DND-41 (cell line): Measurements from ENCODE around the gene FAM9C.

Experiments used
- ATAC-seq: fragments of 200-7000 bp; cut with Tn5 transposase; 3 replicates; pipeline ENCODE4 v1.9.1; 2021; ENCODE audit warnings: low read depth; ENCODE audit not compliant: insufficient read depth
- DNase-seq: peaks from one replicate; pipeline ENCODE4 v3.0.0-alpha.2; 2020
- H2AFZ ChIP-seq: 2 replicates; pipeline ENCODE4 v1.6.0; 2012; ENCODE audit warnings: low read depth, low read length
- H3K27ac ChIP-seq: 2 replicates; pipeline ENCODE4 v1.5.1; 2012; ENCODE audit warnings: low read length, inconsistent platforms
- H3K27me3 ChIP-seq: fragments of 200-600 bp; sonication (generic); 2 replicates; pipeline ENCODE4 v1.6.0; 2012; ENCODE audit warnings: low read length, mild to moderate bottlenecking, inconsistent platforms; ENCODE audit not compliant: insufficient read depth, poor library complexity
- H3K36me3 ChIP-seq: 2 replicates; pipeline ENCODE4 v1.5.1; 2012; ENCODE audit warnings: low read length, inconsistent platforms; ENCODE audit not compliant: insufficient read depth
- H3K4me1 ChIP-seq: 2 replicates; pipeline ENCODE4 v1.5.1; 2012; ENCODE audit warnings: mild to moderate bottlenecking, low read length; ENCODE audit not compliant: insufficient read depth
- H3K4me2 ChIP-seq: 2 replicates; pipeline ENCODE4 v1.6.0; 2012; ENCODE audit warnings: mild to moderate bottlenecking, moderate library complexity, low read length, inconsistent platforms; ENCODE audit not compliant: insufficient read depth
- H3K4me3 ChIP-seq, 2 experiments: fragments of 200-600 bp in 1 of 2; shearing (Covaris generic) in 1 of 2; 2 replicates each; pipeline ENCODE4 v1.5.1; 2012 to 2016; ENCODE audit warnings: inconsistent platforms in 2 of 2, low read length in 2 of 2, mild to moderate bottlenecking in 2 of 2, low read depth in 1 of 2, moderate library complexity in 1 of 2
- H3K79me2 ChIP-seq: 2 replicates; pipeline ENCODE4 v1.6.0; 2012; ENCODE audit warnings: low read length, inconsistent platforms; ENCODE audit not compliant: insufficient read depth
- H3K9ac ChIP-seq: 2 replicates; pipeline ENCODE4 v1.6.0; 2012; ENCODE audit warnings: low read depth, mild to moderate bottlenecking, inconsistent platforms, low read length, moderate library complexity
- H3K9me3 ChIP-seq: 2 replicates; pipeline ENCODE4 v1.5.1; 2012; ENCODE audit warnings: low read length, moderate library complexity, mild to moderate bottlenecking, inconsistent platforms; ENCODE audit not compliant: insufficient read depth, severe bottlenecking
- H4K20me1 ChIP-seq: 2 replicates; pipeline ENCODE4 v1.6.0; 2012; ENCODE audit warnings: low read length; ENCODE audit not compliant: insufficient read depth
- EZH2 ChIP-seq: IDR thresholded peaks from 3 replicates; pipeline ENCODE4 v1.6.1; 2012; ENCODE audit warnings: borderline replicate concordance, low read depth, mild to moderate bottlenecking, moderate library complexity, low read length, inconsistent platforms; ENCODE audit not compliant: severe bottlenecking
- TF ChIP-seq, protein P1 (sequence below): IDR thresholded peaks from 2 replicates; pipeline ENCODE4 v1.5.1; 2012; ENCODE audit warnings: borderline replicate concordance, low read length, moderate library complexity, mild to moderate bottlenecking; ENCODE audit not compliant: poor library complexity, severe bottlenecking; ENCODE audit errors: extremely low read depth

The FAM9C gene

DNA sequence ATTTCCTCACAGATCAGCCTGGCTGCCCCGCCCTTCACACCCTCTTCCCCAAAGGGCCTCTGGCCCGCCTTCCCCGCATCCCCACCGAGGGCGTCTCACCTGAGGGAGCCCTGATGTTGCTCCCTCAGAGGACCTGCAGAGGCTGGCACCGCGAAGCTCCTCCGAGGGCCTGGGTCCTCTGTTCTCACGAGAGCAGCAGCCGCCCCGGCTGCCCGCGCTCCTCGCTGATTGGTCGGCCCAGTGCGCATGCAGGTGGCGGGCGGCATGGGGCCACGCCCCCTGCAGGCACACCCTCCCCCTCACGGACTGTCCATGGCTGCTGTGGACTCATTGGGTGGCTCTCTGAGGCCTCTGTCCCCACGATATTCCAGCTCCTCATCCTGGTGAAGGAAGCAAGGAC lies at the start of gene FAM9C:
Gene FAM9C, minus strand, starts transcription at position 180 of the 400 bp plus-strand sequence. CDS start 831 bp downstream, outside the sequence.
- H3K9ac ChIP-seq, result no peak within 1 kb of the TSS
- no peaks in the 10 kb centered on the region for H4K20me1 ChIP-seq
- H3K27me3 ChIP-seq, result no peaks in the 10 kb centered on the region
- no peak within 1 kb of the TSS for H3K27ac ChIP-seq
- H3K4me3 ChIP-seq, result no peak within 1 kb of the TSS
- no peak within 1 kb of the TSS for H2AFZ ChIP-seq
- no peak for DNase-seq
- no peaks in the 10 kb centered on the region for H3K79me2 ChIP-seq
- ATAC-seq, result no peak
- no peaks in the 10 kb centered on the region for H3K4me1 ChIP-seq
- H3K4me2 ChIP-seq, result no peak within 1 kb of the TSS
- TF ChIP-seq, protein P1, sequence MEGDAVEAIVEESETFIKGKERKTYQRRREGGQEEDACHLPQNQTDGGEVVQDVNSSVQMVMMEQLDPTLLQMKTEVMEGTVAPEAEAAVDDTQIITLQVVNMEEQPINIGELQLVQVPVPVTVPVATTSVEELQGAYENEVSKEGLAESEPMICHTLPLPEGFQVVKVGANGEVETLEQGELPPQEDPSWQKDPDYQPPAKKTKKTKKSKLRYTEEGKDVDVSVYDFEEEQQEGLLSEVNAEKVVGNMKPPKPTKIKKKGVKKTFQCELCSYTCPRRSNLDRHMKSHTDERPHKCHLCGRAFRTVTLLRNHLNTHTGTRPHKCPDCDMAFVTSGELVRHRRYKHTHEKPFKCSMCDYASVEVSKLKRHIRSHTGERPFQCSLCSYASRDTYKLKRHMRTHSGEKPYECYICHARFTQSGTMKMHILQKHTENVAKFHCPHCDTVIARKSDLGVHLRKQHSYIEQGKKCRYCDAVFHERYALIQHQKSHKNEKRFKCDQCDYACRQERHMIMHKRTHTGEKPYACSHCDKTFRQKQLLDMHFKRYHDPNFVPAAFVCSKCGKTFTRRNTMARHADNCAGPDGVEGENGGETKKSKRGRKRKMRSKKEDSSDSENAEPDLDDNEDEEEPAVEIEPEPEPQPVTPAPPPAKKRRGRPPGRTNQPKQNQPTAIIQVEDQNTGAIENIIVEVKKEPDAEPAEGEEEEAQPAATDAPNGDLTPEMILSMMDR, result no peak
- no peak for TF ChIP-seq EZH2
- no peaks in the 10 kb centered on the region for H3K36me3 ChIP-seq
- H3K9me3 ChIP-seq, result no peaks in the 10 kb centered on the region

DNA sequence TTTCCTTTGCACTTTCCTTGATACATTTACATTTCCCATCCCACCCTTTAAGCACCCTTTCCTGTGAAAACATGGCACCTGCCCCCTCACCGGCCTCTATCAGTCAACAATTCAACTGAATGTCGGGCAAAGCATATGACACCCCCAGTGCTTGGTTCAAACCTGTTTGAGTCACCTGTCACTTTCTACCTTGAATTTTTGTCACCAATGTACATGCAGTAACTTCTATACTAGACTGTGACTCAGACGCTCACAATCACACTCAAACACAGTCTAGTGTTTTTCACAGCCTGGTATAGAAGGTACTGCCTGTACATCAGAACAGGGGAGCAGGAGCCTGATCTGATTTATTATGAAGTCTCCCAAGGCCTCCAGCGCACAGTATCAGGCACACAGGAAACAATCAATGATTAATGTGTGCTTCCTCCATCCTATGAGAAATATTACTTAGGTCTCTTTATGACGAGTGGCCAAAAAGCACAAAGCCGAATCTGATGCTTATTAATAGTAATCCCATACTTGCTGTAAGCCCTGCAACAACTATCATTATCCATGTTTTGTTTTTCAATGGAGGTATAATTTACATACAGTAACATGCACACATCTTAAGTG lies 49.2 kb upstream of the FAM9C start:
- H3K36me3 ChIP-seq, result no peaks in the 10 kb centered on the region
- ATAC-seq (no peak), DNase-seq (no peak)
- peaks cover 60% of the 10 kb centered on the region for H3K4me1 ChIP-seq
- H3K27me3 ChIP-seq, result no peaks in the 10 kb centered on the region
- peak overlapping the region in 1 of 2 experiments; percentile 55; a peak in 2 of 4 replicates for H3K4me3 ChIP-seq
- peak overlapping the region; percentile 98 for H3K27ac ChIP-seq
- H3K4me2 ChIP-seq, result peak overlapping the region; percentile 77; the same call in 1 of the 2 replicates
- no peak for TF ChIP-seq EZH2
- TF ChIP-seq, protein P1, result no peak
- no peak overlapping the region for H2AFZ ChIP-seq
- no peaks in the 10 kb centered on the region for H4K20me1 ChIP-seq
- peak overlapping the region; percentile 73 for H3K9ac ChIP-seq
- peaks cover 25% of the 10 kb centered on the region for H3K79me2 ChIP-seq
- no peaks in the 10 kb centered on the region for H3K9me3 ChIP-seq

DNA sequence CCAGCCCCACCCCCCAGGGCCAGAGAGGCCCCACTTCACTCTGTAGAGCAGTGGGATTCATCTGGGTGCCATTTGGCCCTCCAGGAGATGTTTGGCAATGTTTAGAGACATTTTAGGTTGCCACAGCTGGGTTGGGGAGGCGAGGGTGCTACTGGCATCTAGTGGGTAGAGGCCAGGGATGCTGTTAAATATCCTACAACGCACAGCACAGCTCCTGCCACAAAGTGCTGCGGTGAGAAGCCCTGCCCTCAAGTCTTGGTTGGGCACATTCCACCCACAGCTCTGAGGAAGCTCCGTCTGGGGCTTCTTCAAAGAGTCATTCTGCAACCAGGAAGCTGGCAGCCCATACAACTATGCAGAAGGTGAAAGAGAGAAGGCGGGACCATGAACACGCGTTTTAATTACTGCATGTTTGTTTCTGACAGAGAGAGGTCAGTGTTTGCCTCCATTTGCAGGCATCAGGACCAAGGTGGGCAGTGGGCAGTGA lies 48.1 kb upstream of the FAM9C start:
- H3K4me1 ChIP-seq, result peaks cover 71% of the 10 kb centered on the region
- peak overlapping the region; percentile 77 for H3K4me2 ChIP-seq
- TF ChIP-seq, protein P1, result peak; percentile 68
- TF ChIP-seq EZH2, result no peak
- H3K79me2 ChIP-seq, result peaks cover 32% of the 10 kb centered on the region
- peak overlapping the region in 1 of 2 experiments; percentile 55; a peak in 2 of 4 replicates for H3K4me3 ChIP-seq
- peak overlapping the region; percentile 73 for H3K9ac ChIP-seq
- DNase-seq, result peak; percentile 91
- no peaks in the 10 kb centered on the region for H3K9me3 ChIP-seq
- peak; percentile 79 for ATAC-seq
- H3K27ac ChIP-seq, result peak overlapping the region; percentile 98
- no peaks in the 10 kb centered on the region for H3K36me3 ChIP-seq
- H4K20me1 ChIP-seq, result no peaks in the 10 kb centered on the region
- H3K27me3 ChIP-seq, result no peaks in the 10 kb centered on the region
- H2AFZ ChIP-seq, result peak overlapping the region; percentile 70
